Endothelial cell of umbilical vein (primary cell): ENCODE results near the gene CHD5. TPM values are rescaled to one million over a fixed set of nuclear protein-coding genes. Genes with fewer than 3 reads are reported as not detected.

Experiments
- BruUV-seq: library from RNA; stranded (reverse); fragments of 400-500 nt; replicated peaks from 2 replicates; lab custom pipeline; 2021; lab: Mats Ljungman, UMichigan
- CTCF ChIA-PET: fragments of 300-600, 350-600 bp; sonication (Branson Sonifier 250); formaldehyde crosslinking; loops from one replicate; lab custom pipeline; 2021; ENCODE audit warnings: antibody characterized with exemption, inconsistent platforms; lab: Charles Lee
- POLR2A ChIA-PET: fragments of 300-600, 350-600 bp; sonication (Branson Sonifier 250); formaldehyde crosslinking; loops from one replicate; lab custom pipeline; 2021; ENCODE audit warnings: antibody characterized with exemption, inconsistent platforms; lab: Charles Lee
- DNase-seq: peaks from one replicate; pipeline ENCODE4 v3.0.0-alpha.2; 2011; ENCODE audit warnings: low read depth, low spot score
- FAIRE-seq: peaks from 2 replicates; lab custom pipeline; 2011; peaks lifted over from hg19 to GRCh38; lab: Jason Lieb, UNC
- H2AFZ ChIP-seq: 2 replicates; pipeline ENCODE4 v1.6.0; 2012; ENCODE audit warnings: low read depth, low read length, control low read depth, inconsistent platforms
- H3K27ac ChIP-seq: 2 replicates; pipeline ENCODE4 v1.5.1; 2011; ENCODE audit warnings: low read depth, mild to moderate bottlenecking, control low read depth, low read length, moderate library complexity; ENCODE audit not compliant: insufficient read depth
- H3K27me3 ChIP-seq, 2 experiments: 2 replicates each; pipeline versions ENCODE4 v1.6.0 to v1.6.1; 2011; ENCODE audit warnings: low read length in 2 of 2, mixed read lengths in 1 of 2; ENCODE audit not compliant: control insufficient read depth in 2 of 2, insufficient read depth in 2 of 2
- H3K36me3 ChIP-seq, 2 experiments: 2 replicates in 1 of 2; 3 replicates in 1 of 2; pipeline ENCODE4 v1.5.1; 2011; ENCODE audit warnings: low read length in 2 of 2, mild to moderate bottlenecking in 1 of 2, moderate library complexity in 1 of 2; ENCODE audit not compliant: control insufficient read depth in 2 of 2, insufficient read depth in 2 of 2; ENCODE audit errors: extremely low read depth in 1 of 2
- H3K4me1 ChIP-seq: 3 replicates; pipeline ENCODE4 v1.5.1; 2011; ENCODE audit warnings: mild to moderate bottlenecking, low read length; ENCODE audit not compliant: control insufficient read depth, insufficient read depth; ENCODE audit errors: extremely low read depth
- H3K4me2 ChIP-seq: 2 replicates; pipeline ENCODE4 v1.6.1; 2011; ENCODE audit warnings: low read length, control low read depth, mixed read lengths; ENCODE audit not compliant: insufficient read depth
- H3K4me3 ChIP-seq, 3 experiments: fragments of 200-600 bp in 1 of 3; sonication (generic), shearing (Covaris generic) in 1 of 3; replicated peaks in 1 of 3; 2 replicates each; pipeline ENCODE4 v1.5.1; 2011 to 2016; ENCODE audit warnings: control low read depth in 3 of 3, low read length in 3 of 3, mild to moderate bottlenecking in 2 of 3, inconsistent platforms in 1 of 3, low read depth in 1 of 3, moderate library complexity in 1 of 3; ENCODE audit not compliant: insufficient read depth in 1 of 3
- H3K79me2 ChIP-seq: 2 replicates; pipeline ENCODE4 v1.6.0; 2012; ENCODE audit warnings: low read length, inconsistent platforms; ENCODE audit not compliant: control insufficient read depth, insufficient read depth
- H3K9ac ChIP-seq: replicated peaks from 2 replicates; pipeline ENCODE3; 2011; ENCODE audit warnings: low read length, control low read depth; ENCODE audit not compliant: insufficient read depth; ENCODE audit errors: extremely low read depth
- H3K9me1 ChIP-seq: replicated peaks from 3 replicates; pipeline ENCODE4 v1.6.0; 2011; ENCODE audit warnings: mild to moderate bottlenecking, low read length; ENCODE audit not compliant: control insufficient read depth, insufficient read depth; ENCODE audit errors: extremely low read depth
- H3K9me3 ChIP-seq: replicated peaks from 2 replicates; pipeline ENCODE4 v1.5.1; 2012; ENCODE audit warnings: low read length, inconsistent platforms; ENCODE audit not compliant: control insufficient read depth, insufficient read depth
- H4K20me1 ChIP-seq: replicated peaks from 2 replicates; pipeline ENCODE3; 2011; ENCODE audit warnings: mild to moderate bottlenecking, low read length; ENCODE audit not compliant: control insufficient read depth, insufficient read depth; ENCODE audit errors: extremely low read depth
- EZH2 ChIP-seq: IDR thresholded peaks from 2 replicates; pipeline ENCODE4 v1.6.1; 2012; ENCODE audit warnings: borderline replicate concordance, low read depth, mild to moderate bottlenecking, moderate library complexity, low read length, inconsistent platforms; ENCODE audit not compliant: severe bottlenecking
- FOS ChIP-seq: IDR thresholded peaks from 2 replicates; pipeline ENCODE4 v1.6.1; 2011; ENCODE audit warnings: mild to moderate bottlenecking, low read length, moderate library complexity, borderline replicate concordance; ENCODE audit not compliant: insufficient read depth
- GATA2 ChIP-seq: IDR thresholded peaks from 2 replicates; pipeline ENCODE4 v1.7.0; 2011; ENCODE audit warnings: low read depth, mild to moderate bottlenecking, moderate library complexity, mixed read lengths, low read length; ENCODE audit not compliant: insufficient read length, insufficient read depth
- JUN ChIP-seq: IDR thresholded peaks from 2 replicates; pipeline ENCODE4 v1.6.1; 2011; ENCODE audit warnings: borderline replicate concordance, low read depth; ENCODE audit not compliant: insufficient read length, insufficient read depth
- MAX ChIP-seq: IDR thresholded peaks from 2 replicates; pipeline ENCODE4 v1.6.1; 2011; ENCODE audit not compliant: insufficient read depth, insufficient read length
- MYC ChIP-seq: IDR thresholded peaks from one replicate; pipeline ENCODE4 v1.6.1; 2011; ENCODE audit warnings: mild to moderate bottlenecking, low read depth, low read length
- POLR2A ChIP-seq: IDR thresholded peaks from 2 replicates; pipeline ENCODE4 v1.6.1; 2012; ENCODE audit warnings: low read depth, mild to moderate bottlenecking, control low read depth, low read length
- POLR2AphosphoS5 ChIP-seq: IDR thresholded peaks from 2 replicates; pipeline ENCODE4 v1.6.1; 2012; ENCODE audit warnings: low read depth, mild to moderate bottlenecking, control low read depth, low read length, moderate library complexity; ENCODE audit not compliant: insufficient read depth
- dilution Hi-C: fragments of 300-500 bp; cut with MboI; formaldehyde crosslinking; loops from one replicate; pipeline ENCODE4 v1.15.0; 2019; ENCODE audit warnings: low sequenced_read_pairs; ENCODE audit not compliant: extremely low pct_ligation_motif_present
- intact Hi-C: fragments of 100-400 bp; cut with micrococcal nuclease; formaldehyde crosslinking; loops from one replicate; pipeline ENCODE4 v1.10.0; 2022
- polyA plus RNA-seq, 4 experiments: library from polyadenylated mRNA; depleted of rRNA in 3 of 4; stranded (reverse) in 3 of 4; unstranded in 1 of 4; fragments of >200 nt; gene quantifications; 2 replicates each; pipeline versions ENCODE4 v1.2.1 to v1.2.3, GENCODE V29; 2011 to 2012; ENCODE audit warnings: missing spikeins in 1 of 4
- total RNA-seq: library from RNA; stranded (reverse); gene quantifications from 2 replicates; pipeline ENCODE4 v1.2.3, GENCODE V29; 2021
- TF ChIP-seq, protein P1 (sequence below), 2 donors: IDR thresholded peaks; 1 replicate in 1 of 2; 2 replicates in 1 of 2; pipeline ENCODE4 v1.5.1; 2011; ENCODE audit warnings: low read length in 2 of 2, mild to moderate bottlenecking in 2 of 2, moderate library complexity in 2 of 2, control low read depth in 1 of 2, inconsistent platforms in 1 of 2, low read depth in 1 of 2; ENCODE audit not compliant: insufficient read depth in 1 of 2; ENCODE audit errors: extremely low read depth in 1 of 2

The CHD5 gene
- total and polyA plus RNA-seq, 2 donors (not counting 3 experiments of a cell fraction or from before 2014, with no cell fraction given) = 0.04 to 0.11 TPM

DNA sequence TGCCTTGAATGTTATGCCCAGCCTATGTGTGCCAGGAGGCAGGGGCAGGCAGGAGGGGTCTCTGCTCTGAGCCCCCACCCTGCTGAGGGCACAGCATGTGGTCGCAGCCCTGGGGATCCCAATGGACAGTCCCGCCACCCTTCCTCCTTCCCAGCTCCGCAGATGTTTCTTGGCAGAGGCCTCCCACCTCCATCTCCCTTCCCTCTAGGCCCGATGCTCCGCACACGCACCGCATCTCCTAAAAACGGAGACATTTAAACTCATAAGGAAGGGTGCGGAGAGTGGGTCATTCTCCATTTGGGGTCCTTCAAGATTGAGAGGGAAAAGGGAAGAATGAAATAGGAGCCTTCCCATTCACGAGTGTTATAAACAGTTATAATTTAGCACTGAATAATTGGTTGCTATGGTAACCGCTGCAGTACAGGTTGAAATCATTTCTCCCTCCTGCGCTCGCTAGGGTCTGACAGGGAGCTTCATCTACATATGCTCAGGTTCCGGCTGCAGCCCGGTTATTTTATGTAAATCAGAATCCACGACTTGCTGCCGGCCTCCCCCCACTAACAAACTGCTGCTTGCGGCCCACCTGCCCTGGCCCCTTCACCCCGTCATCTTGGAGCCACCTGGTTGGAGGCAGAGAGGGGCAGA lies 16.0 kb downstream of the CHD5 start:
- H3K4me1 ChIP-seq = no peaks in the 10 kb centered on the region
- H3K4me3 ChIP-seq = no peak overlapping the region
- no peaks in the 10 kb centered on the region for H3K36me3 ChIP-seq
- no peak overlapping the region for H3K4me2 ChIP-seq
- no peak overlapping the region for H2AFZ ChIP-seq
- no peak overlapping the region for H3K9ac ChIP-seq
- no peaks in the 10 kb centered on the region for H3K9me3 ChIP-seq
- ChIA-PET CTCF (interaction anchor here (1.1 kb wide), 1 partner anchor 111 kb away, joined by 4 read pairs; no protein-coding TSS in a partner anchor), POLR2A (no interaction called here)
- H3K27me3 ChIP-seq = no peaks in the 10 kb centered on the region
- H3K79me2 ChIP-seq = no peaks in the 10 kb centered on the region
- intact Hi-C loops = loop anchor here (5.0 kb wide), 1 partner anchor 1453 kb away; no protein-coding TSS in a partner anchor
- TF ChIP-seq POLR2AphosphoS5 = no peak
- TF ChIP-seq, protein P1, sequence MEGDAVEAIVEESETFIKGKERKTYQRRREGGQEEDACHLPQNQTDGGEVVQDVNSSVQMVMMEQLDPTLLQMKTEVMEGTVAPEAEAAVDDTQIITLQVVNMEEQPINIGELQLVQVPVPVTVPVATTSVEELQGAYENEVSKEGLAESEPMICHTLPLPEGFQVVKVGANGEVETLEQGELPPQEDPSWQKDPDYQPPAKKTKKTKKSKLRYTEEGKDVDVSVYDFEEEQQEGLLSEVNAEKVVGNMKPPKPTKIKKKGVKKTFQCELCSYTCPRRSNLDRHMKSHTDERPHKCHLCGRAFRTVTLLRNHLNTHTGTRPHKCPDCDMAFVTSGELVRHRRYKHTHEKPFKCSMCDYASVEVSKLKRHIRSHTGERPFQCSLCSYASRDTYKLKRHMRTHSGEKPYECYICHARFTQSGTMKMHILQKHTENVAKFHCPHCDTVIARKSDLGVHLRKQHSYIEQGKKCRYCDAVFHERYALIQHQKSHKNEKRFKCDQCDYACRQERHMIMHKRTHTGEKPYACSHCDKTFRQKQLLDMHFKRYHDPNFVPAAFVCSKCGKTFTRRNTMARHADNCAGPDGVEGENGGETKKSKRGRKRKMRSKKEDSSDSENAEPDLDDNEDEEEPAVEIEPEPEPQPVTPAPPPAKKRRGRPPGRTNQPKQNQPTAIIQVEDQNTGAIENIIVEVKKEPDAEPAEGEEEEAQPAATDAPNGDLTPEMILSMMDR (IDR thresholded peaks at IDR 0.05; ENCODE audit: extremely low read depth in 1 of 2, insufficient read depth in 1 of 2, low read depth in 1 of 2, low read length in 2 of 2) = no peak
- TF ChIP-seq FOS = no peak
- TF ChIP-seq GATA2 = no peak
- TF ChIP-seq POLR2A = no peak
- no peak for TF ChIP-seq MYC
- no peak for TF ChIP-seq JUN
- TF ChIP-seq EZH2 = no peak
- no peak for TF ChIP-seq MAX
- dilution Hi-C loops = no loop called here
- no peak for DNase-seq
- FAIRE-seq = no peak
- H3K9me1 ChIP-seq = no peaks in the 10 kb centered on the region
- H3K27ac ChIP-seq = no peak overlapping the region
- no TSS peak for BruUV-seq
- H4K20me1 ChIP-seq = no peaks in the 10 kb centered on the region
